HL-60 (cell line): ENCODE results near the gene OSBPL8.

Source experiments
- CTCF ChIP-seq: IDR thresholded peaks from one replicate; pipeline ENCODE4 v1.5.1; 2011; ENCODE audit warnings: low read length, control low read depth, inconsistent platforms; ENCODE audit not compliant: insufficient read depth
- POLR2AphosphoS5 ChIP-seq: IDR thresholded peaks from 2 replicates; pipeline ENCODE4 v1.6.1; 2012; ENCODE audit warnings: low read depth

GRCh38 chr12:76360316-76360715, 199.3 kb downstream of the OSBPL8 start:
- TF ChIP-seq CTCF, result no peak
- no peak for TF ChIP-seq POLR2AphosphoS5
